Esophagus squamous epithelium (tissue), 4 donors: Measurements from ENCODE around the gene NEK1.

Experiments
- POLR2A ChIP-seq, 4 donors: fragments of 450-650 bp; IDR thresholded peaks; one replicate each; pipeline ENCODE4 v1.6.1; 2017; ENCODE audit warnings: antibody characterized with exemption in 4 of 4, mild to moderate bottlenecking in 4 of 4, moderate library complexity in 3 of 4
- TF ChIP-seq, protein P1 (sequence below), 6 experiments: fragments of 450-650 bp in 4 of 6; fragments of 200-600 bp in 2 of 6; sonication (generic) in 2 of 6; IDR thresholded peaks; one replicate each; pipeline ENCODE4 v1.5.1; 2016 to 2019; ENCODE audit warnings: antibody characterized with exemption in 6 of 6, mild to moderate bottlenecking in 4 of 6, moderate library complexity in 4 of 6

DNA sequence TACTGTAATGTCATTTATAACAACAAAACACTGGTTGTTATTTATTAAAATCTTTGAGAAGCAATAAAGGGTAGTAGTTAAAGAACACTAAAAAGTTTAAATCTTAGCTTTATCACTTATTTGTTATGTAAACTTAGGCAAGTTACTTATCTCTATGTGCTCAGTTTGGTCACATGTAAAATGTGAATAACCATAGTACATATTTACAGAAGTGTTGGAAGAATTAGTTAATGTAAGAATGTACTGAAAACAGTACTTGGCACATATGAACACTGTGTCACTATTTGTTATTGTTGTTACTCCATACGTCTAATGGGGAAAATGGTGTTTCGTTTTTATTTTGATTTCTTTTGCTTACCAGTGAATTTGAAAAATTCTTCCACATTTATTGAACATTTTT, 9.1 kb downstream of the NEK1 start:
- TF ChIP-seq, protein P1, sequence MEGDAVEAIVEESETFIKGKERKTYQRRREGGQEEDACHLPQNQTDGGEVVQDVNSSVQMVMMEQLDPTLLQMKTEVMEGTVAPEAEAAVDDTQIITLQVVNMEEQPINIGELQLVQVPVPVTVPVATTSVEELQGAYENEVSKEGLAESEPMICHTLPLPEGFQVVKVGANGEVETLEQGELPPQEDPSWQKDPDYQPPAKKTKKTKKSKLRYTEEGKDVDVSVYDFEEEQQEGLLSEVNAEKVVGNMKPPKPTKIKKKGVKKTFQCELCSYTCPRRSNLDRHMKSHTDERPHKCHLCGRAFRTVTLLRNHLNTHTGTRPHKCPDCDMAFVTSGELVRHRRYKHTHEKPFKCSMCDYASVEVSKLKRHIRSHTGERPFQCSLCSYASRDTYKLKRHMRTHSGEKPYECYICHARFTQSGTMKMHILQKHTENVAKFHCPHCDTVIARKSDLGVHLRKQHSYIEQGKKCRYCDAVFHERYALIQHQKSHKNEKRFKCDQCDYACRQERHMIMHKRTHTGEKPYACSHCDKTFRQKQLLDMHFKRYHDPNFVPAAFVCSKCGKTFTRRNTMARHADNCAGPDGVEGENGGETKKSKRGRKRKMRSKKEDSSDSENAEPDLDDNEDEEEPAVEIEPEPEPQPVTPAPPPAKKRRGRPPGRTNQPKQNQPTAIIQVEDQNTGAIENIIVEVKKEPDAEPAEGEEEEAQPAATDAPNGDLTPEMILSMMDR (IDR thresholded peaks at IDR 0.05), result no peak
- TF ChIP-seq POLR2A (IDR thresholded peaks at IDR 0.05), result no peak
